HG03196 (cell line): ENCODE data around the gene COQ9.

Experiments used
- ATAC-seq: cut with Tn5 transposase; IDR thresholded peaks from one replicate; pipeline ENCODE4 v1.9.1; 2021; ENCODE audit not compliant: unreplicated experiment

COQ9 gene

DNA sequence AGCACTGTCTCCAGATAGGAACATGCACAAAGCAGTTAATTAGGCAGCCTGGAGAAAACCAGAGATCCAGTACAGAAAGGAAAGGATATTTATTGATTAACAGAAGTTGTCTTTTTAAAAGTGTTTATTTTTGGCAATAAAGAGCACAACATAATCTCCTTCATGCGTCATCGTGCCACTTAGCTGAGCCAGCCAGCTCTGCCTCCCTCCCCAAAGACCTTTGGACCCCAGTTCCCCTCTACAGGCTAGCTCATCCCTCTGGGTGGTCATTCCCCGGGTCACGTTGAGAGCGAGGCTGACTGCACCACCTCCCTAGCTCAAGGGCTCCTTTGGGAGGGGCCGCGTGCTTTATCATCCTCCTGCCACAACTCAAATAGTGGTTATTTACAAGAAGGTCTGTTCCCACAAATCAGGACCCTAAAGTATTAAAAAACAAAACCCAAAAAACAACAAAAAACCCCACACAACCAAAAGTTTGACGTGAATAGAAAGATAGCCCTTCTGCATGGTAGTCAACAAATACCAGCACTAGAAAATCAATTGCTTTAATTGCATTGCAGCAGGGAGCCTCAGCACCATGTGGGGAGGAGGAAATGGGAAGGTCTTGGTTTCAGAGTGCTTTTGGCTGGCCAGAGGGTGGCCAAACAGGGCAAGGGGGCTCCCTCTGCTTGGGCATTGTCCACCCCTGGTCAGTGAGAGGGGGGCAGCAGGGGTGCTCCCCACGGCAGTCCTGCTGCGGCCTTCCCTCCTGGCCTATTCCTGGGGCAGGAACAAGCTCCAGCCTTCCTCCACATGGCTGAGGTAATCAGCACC is 24.8 kb downstream of the COQ9 start:
- no peak for ATAC-seq

GRCh38 chr16:57472665-57473060 is 25.4 kb downstream of the COQ9 start:
- no peak for ATAC-seq

DNA sequence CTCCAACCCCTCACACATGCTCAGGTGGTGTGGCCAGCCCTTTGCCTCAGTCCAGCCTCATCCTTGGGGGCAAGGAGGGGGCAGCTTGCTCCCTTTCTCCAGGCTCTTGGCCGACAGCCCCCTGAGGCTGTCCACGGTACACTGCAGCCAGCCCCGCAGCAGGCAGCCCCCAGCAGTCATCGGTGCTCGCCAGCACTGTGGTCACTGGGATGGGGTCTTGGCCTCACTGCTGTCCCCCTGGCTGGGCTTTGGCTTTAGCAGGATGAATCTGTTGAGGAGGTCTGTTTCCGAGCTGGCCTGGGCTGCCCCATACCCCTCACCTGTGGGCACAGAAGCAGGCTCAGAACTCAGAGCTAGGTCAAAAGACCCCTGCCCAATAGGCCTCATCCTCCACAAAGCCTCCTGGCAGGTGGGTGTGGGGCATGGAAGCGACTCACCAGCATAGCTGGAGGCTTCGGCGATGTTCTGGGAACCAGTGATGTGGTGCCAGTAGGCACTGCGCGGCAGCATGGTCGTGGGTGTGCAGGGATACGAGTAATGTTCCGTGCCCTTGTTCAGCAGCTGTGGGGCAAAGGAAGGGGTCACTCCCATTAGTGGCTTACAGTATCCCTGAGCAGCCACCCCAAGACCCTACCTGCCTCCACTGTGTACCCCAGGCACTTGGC is 26.0 kb downstream of the COQ9 start:
- ATAC-seq, result no peak

DNA sequence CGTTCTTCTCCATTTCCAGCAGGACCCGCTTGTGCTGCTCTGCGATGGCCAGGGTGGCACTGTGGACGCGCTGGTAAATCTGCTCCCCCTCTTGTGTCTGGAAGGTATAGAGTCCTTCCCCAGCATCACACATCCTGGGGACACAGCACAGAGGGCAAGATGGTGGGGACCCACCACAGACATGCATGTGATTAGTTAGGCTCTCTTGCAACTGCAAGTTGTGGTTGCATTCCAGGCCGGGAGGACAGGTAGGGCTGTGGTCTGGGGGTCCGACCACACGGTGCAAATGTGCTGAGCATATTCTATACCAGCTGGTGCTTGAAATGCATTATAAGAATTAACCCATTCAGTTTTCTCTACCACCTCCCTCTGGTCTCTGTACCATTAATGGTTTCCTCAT is 26.6 kb downstream of the COQ9 start:
- ATAC-seq, result no peak

- ATAC-seq, result no peak
Observed at GRCh38 chr16:57474671-57475661, 27.7 kb downstream of the COQ9 start.

DNA sequence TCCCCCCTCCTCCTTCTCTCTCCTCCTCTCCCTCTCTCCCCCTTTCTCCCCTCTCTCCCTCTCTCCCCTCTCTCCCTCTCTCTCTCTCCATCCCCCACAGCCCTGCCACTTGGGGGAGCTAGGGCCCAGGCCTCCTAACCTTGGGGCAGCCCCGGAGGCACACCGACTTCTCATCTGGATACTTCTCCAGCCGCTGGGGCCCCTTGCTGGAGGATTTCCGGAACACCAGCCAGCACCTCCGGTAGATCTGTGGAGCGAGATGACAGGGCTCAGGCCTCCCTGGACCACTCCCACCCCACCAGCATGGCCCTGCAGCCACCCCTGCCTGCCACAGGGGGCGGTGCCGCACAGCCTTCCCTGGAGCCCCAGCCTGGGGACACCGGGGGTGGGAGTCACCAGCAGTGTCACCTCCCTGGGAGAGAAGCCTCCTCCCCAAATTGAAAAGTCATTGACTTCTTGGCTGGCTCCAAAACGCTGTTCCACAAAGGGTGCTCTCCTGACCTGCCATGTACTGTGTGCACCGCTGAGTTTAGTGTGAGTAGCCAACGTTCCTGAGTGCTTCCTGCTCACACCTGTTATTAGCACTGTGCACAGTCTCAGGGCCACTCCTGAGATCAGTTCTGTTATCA is 28.5 kb downstream of the COQ9 start:
- peak; percentile 79 for ATAC-seq

DNA sequence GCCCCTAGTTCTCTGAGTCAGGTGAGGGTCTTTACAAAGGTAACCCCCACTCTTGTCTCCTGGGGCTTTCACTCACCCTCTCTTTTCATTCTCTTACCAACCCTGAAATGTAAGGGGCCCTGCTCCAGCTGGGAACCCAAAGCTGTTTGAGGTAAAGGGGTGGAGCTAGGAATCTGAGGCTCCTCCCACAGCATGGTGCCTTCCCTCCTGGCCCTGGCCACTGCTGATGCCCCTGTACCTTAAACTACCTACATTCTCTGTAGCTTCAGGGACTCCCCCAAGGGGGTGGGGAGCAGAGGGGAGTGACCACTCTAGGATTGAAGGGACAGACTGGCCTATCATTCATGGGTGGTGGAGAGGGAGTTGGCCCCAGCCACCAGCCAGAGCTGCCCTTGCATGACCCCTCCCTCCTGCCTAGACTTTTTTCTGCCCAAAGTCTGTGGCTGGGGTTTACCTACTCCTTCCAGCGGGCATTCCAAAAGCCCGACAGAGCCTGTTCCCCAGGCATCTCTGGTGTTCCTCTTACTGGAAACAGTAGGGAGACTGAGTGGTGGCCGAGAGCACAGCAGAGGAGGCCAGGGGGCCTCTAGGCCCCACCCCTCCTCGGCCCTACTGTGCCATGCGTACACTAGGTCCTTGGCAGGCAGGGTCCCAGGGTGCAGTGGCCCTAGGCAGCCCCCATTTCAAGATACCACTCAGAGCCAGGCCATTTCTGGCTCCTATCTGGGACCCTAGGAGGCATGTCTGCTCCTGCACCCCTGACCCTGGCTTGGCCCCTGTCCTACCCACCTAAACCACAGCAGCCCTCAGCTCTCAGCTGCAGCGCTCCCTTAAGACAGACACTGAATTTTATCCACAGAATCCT is 29.5 kb downstream of the COQ9 start:
- no peak for ATAC-seq

- ATAC-seq, result no peak
Observed at GRCh38 chr16:57477531-57478202, 30.4 kb downstream of the COQ9 start.

DNA sequence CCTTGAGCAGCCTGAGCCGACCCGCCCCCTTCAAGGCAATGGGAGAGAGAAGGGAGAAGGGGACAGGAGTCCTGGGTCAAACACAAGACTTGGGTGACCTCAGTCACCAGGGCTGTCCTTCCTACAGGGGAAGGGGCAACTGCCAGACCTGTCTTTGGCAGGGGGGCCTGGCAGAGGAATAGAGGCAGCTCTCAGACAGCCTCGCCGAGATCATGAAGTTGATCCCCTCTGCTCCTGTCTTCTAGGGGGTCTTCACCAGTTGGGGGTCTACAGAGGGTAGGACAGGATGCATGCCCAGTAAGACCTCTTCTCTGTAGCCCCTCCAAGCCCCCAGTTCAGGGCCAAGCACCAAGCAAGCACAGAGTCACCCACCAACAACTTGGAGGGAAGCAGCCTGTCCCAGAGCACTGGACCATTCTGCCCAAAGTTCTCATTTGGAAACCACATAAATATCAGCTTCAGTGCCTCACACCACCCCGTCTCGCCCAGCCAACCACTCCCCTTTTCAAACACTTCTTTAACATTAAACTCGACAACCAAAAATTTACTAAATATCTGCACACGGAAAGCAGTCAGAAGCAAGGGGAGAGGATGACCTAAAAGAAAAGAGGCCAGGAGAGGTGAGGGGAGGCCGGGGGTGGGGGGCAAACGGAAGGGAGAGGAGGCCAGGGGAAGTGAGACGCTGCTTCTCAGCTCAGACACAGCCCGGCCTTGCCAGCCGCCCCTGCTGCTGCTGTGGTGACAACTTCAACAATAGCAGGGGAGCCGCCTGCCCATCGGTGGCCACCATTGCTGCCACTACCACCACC is 31.3 kb downstream of the COQ9 start:
- ATAC-seq, result no peak

GRCh38 chr16:57479205-57479975 is 32.1 kb downstream of the COQ9 start:
- ATAC-seq, result no peak

- ATAC-seq, result no peak
Observed at GRCh38 chr16:57479976-57480753, 32.9 kb downstream of the COQ9 start.

DNA sequence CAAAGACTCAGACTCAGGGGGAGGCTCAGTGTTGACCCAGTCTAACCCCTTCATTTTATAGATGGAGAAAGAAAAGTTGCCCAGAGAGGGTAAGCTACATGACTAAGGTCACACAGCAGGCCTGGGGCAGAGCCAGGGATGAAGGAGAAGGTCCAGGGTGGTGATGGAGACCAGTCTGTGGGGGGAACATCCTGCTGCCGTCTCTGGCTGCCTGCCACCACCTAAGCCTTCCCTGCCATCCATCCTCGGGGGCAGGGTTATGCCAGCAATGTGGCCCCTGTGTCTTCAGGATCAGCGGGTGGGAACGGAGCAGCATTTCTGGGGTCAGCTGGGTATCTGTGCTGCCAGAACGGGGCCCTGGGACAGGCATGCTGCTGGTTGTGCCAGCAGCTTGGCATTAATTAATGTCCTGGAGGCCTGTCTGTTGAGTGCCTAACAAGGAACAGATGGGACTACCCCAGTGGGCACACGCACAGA is 33.5 kb downstream of the COQ9 start:
- no peak for ATAC-seq

DNA sequence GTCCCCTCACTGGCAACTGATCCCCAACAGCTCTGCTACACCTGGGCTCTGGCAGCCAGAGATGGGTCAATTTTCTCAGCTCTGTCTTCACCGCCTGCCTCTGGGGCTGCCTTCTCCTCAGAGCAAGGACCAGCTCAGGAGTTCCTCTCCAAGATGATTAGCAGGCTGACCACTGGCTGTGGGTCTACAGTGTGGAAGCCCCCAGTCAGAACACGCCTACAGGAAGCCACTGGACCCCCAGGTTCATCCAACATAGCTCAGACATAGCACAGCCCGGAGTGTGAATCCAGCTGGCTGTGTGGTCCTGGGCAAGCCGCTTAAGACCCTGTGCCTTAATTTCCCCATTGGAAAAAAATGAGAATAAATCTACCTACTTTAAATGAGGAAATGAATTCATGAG is 34.1 kb downstream of the COQ9 start:
- no peak for ATAC-seq

DNA sequence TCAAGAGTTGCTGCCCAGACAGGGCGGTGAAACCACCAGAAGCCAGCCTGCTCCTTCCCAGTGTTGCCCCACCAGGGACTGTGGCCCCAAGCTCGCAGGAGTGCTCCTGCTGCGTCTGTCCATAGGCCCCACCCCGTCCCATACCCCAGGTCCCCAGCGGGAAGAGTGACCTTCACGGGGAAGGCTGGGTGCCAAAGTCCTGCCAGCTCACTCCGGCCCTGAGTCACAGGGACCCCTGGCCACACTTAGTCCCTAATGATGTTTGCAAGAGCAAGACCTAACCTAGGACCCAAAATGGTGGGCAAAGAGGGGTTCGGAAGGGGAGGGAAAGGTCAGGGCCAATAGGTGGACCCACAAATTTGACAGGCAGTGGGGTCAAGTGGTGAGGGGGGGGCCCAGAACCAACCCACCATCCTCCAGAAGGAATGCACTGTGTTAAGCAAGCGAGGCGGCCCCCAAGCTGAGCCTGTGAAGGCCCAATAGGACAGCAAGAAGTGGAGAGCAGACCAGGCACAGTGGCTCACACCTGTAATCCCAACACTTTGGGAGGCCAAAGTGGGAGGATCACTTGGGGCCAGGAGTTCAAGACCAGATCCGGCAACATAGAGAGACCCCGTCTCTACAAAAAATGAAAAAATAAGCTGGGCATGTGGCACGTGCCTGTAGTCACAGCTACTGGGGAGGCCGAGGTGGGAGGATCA is 35.7 kb downstream of the COQ9 start:
- ATAC-seq, result no peak

GRCh38 chr16:57483725-57484514 is 36.6 kb downstream of the COQ9 start:
- no peak for ATAC-seq
